A673 (cell line): ENCODE measurements around the gene WNT3. TPM values are rescaled to one million over a fixed set of nuclear protein-coding genes. Genes with fewer than 3 reads are reported as not detected.

Experiments
- BruUV-seq: library from RNA; stranded (reverse); fragments of 400-500 nt; replicated peaks from 2 replicates; lab custom pipeline; 2021; lab: Mats Ljungman, UMichigan
- CTCF ChIA-PET: fragments of 300-600 bp; sonication (Branson Sonifier 250); formaldehyde crosslinking; loops from one replicate; lab custom pipeline; 2022; ENCODE audit warnings: antibody characterized with exemption; lab: Charles Lee
- POLR2A ChIA-PET: fragments of 300-600 bp; sonication (Branson Sonifier 250); formaldehyde crosslinking; loops from one replicate; lab custom pipeline; 2022; ENCODE audit warnings: antibody characterized with exemption; ENCODE audit not compliant: low non-redundant PET; lab: Charles Lee
- DNase-seq: peaks from one replicate; pipeline ENCODE4 v3.0.0-alpha.2; 2015; ENCODE audit warnings: low spot score
- H3K27ac ChIP-seq: fragments of 200-600 bp; sonication (generic); 2 replicates; pipeline ENCODE4 v1.5.1; 2016; ENCODE audit warnings: mixed run types, low read depth, mild to moderate bottlenecking, mixed read lengths, antibody characterized with exemption, low read length; ENCODE audit not compliant: poor library complexity, severe bottlenecking
- H3K27me3 ChIP-seq: fragments of 200-600 bp; sonication (generic); replicated peaks from 2 replicates; pipeline ENCODE4 v1.6.1; 2017; ENCODE audit warnings: mixed run types, low read depth, mild to moderate bottlenecking, mixed read lengths, antibody characterized with exemption, low read length; ENCODE audit not compliant: insufficient read depth, poor library complexity
- H3K36me3 ChIP-seq: fragments of 200-600 bp; sonication (generic); 2 replicates; pipeline ENCODE4 v1.6.1; 2016; ENCODE audit warnings: mixed run types, mild to moderate bottlenecking, mixed read lengths, antibody characterized with exemption, low read length; ENCODE audit not compliant: insufficient read depth, poor library complexity, severe bottlenecking
- H3K4me1 ChIP-seq: fragments of 200-600 bp; sonication (generic); 2 replicates; pipeline ENCODE4 v1.6.1; 2017; ENCODE audit warnings: mixed run types, mild to moderate bottlenecking, mixed read lengths, antibody characterized with exemption, low read length; ENCODE audit not compliant: insufficient read depth, poor library complexity, severe bottlenecking
- H3K4me3 ChIP-seq: fragments of 200-600 bp; sonication (generic); 2 replicates; pipeline ENCODE4 v1.5.1; 2016; ENCODE audit warnings: low read depth, mixed run types, mild to moderate bottlenecking, mixed read lengths, low read length; ENCODE audit not compliant: poor library complexity, severe bottlenecking
- H3K9me3 ChIP-seq: fragments of 200-600 bp; sonication (generic); 2 replicates; pipeline ENCODE4 v1.6.1; 2016; ENCODE audit warnings: mixed run types, low read depth, mild to moderate bottlenecking, mixed read lengths, antibody characterized with exemption, low read length; ENCODE audit not compliant: poor library complexity, severe bottlenecking
- EZH2 ChIP-seq: fragments of 200-600 bp; sonication (generic); IDR thresholded peaks from 2 replicates; pipeline ENCODE4 v1.6.1; 2017; ENCODE audit warnings: borderline replicate concordance, low read depth, mild to moderate bottlenecking, mixed read lengths, antibody characterized with exemption, low read length; ENCODE audit not compliant: poor library complexity, severe bottlenecking
- intact Hi-C: fragments of 100-400 bp; cut with micrococcal nuclease; formaldehyde crosslinking; loops from one replicate; pipeline ENCODE4 v1.10.0; 2022; ENCODE audit not compliant: unreplicated experiment
- total RNA-seq: library from RNA; stranded (reverse); gene quantifications from 2 replicates; pipeline ENCODE4 v1.2.3, GENCODE V29; 2021
- TF ChIP-seq, protein P1 (sequence below): fragments of 300-800, 200-600 bp; sonication (generic); conservative IDR thresholded peaks from 2 replicates; pipeline ENCODE4 v1.5.1; 2017; ENCODE audit warnings: low read depth, mild to moderate bottlenecking, antibody characterized with exemption, low read length, moderate library complexity, mixed read lengths

The WNT3 gene
- total RNA-seq, 1 experiment from 2014 or later: 1.3 TPM

DNA sequence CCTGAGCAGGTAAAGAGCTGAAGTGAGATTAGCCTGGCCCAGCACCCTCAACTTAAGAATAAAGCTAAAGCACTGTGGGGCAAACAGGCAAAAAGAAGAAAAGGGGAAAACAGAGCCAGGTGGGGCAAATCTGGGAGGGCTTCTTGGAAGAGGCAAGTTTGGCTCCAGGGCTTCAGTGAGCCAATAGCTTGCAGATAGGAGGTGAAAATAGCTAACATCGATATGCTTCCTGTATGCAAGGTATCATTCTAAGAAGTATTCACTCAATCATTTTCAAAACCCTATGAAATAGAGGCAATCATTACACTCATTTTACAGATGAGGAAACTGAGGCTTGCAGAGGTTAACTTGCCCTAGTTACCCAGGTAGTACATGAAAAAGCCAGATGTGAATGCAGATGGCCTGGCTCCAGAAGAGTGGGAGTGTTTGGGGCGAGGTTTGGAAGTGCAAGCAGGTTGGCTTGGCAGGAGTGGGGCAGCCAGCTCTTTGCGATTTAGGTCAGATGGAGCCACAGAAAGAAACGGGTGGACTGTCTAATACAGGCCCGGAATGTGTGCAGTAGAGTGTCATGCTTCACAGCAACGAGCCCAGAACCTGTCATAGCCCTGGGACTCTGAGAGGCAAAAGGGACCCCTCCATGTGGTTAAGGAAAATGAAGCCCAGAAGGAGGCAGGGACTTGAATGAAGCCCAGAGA, 5.7 kb downstream of the WNT3 start:
- no peak for DNase-seq
- intact Hi-C loops: no loop called here
- no peak overlapping the region for H3K4me3 ChIP-seq
- H3K27ac ChIP-seq: no peak overlapping the region
- H3K9me3 ChIP-seq: no peaks in the 10 kb centered on the region
- H3K36me3 ChIP-seq: no peaks in the 10 kb centered on the region
- no peak for TF ChIP-seq EZH2
- TF ChIP-seq, protein P1, sequence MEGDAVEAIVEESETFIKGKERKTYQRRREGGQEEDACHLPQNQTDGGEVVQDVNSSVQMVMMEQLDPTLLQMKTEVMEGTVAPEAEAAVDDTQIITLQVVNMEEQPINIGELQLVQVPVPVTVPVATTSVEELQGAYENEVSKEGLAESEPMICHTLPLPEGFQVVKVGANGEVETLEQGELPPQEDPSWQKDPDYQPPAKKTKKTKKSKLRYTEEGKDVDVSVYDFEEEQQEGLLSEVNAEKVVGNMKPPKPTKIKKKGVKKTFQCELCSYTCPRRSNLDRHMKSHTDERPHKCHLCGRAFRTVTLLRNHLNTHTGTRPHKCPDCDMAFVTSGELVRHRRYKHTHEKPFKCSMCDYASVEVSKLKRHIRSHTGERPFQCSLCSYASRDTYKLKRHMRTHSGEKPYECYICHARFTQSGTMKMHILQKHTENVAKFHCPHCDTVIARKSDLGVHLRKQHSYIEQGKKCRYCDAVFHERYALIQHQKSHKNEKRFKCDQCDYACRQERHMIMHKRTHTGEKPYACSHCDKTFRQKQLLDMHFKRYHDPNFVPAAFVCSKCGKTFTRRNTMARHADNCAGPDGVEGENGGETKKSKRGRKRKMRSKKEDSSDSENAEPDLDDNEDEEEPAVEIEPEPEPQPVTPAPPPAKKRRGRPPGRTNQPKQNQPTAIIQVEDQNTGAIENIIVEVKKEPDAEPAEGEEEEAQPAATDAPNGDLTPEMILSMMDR: no peak
- POLR2A ChIA-PET: no interaction called here
- no peaks in the 10 kb centered on the region for H3K27me3 ChIP-seq
- CTCF ChIA-PET: no interaction called here
- BruUV-seq: no TSS peak
- H3K4me1 ChIP-seq: no peaks in the 10 kb centered on the region

DNA sequence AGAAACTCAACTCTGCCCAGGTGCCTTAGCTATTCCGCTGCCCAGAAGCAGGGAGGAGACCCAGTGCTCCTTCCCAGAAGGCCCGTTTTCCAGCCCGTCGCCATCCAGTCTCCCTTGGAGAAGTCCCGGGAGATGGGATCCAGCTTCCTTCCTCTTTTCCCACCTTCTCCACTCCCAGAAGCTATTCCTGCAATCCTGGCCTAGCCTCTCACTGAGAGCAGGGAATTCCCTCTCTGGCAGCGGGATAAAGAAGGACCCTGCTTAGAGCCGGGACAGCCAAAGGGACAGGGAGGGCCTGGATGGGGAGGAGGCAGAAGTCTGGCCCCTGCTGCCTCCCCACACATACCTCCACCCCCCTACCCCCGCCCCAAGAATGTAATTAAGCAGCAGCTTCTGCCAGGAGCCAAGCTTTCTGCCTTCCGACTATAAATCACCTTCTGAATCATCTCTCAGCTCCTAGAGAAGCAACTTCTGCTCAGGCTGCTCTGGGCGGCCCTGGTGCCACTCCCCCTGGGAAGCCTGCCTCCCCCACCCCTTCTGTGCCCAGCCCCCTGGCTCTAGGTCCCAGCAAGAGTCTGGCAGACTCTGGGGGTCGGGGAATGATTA, 6.4 kb downstream of the WNT3 start:
- BruUV-seq: no TSS peak
- CTCF ChIA-PET: no interaction called here
- TF ChIP-seq, protein P1: no peak
- no peak for TF ChIP-seq EZH2

DNA sequence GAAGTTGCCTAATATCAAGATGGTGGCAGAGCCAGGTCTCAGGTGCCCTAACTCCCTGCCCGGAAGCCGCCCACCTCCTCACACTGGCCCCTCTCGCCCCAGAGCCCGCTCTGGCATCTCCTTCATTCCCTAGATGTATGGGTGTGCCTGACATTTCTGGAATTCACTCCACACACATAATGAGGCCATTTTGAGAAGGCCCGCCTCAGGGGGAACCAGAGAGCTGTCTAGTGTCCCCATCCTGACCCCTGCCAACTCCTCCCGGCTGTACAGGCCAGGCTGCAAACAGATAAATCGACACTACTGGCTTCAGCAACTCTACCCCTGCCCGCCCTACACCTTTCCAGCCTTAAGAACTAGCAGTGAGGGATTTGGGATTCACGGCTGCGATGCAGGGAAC, 7.7 kb downstream of the WNT3 start:
- H3K27me3 ChIP-seq: no peaks in the 10 kb centered on the region
- CTCF ChIA-PET: no interaction called here
- DNase-seq: no peak
- no TSS peak for BruUV-seq
- H3K4me1 ChIP-seq: no peaks in the 10 kb centered on the region
- H3K9me3 ChIP-seq: no peaks in the 10 kb centered on the region
- intact Hi-C loops: no loop called here
- TF ChIP-seq, protein P1: no peak
- TF ChIP-seq EZH2: no peak
- H3K27ac ChIP-seq: no peak overlapping the region
- no peak overlapping the region for H3K4me3 ChIP-seq
- POLR2A ChIA-PET: no interaction called here
- H3K36me3 ChIP-seq: no peaks in the 10 kb centered on the region

More for the DNA sequence above, 6.4 kb downstream of the WNT3 start:
- DNase-seq: peak; percentile 22
- Histone ChIP-seq H3K27ac (no peak overlapping the region), H3K36me3 (no peaks in the 10 kb centered on the region), H3K4me1 (no peaks in the 10 kb centered on the region), H3K27me3 (no peaks in the 10 kb centered on the region), H3K9me3 (no peaks in the 10 kb centered on the region), H3K4me3 (no peak overlapping the region)
- POLR2A ChIA-PET: no interaction called here
- intact Hi-C loops: no loop called here
